T-cell (primary cell): Measurements from ENCODE around the gene FA2H. TPM values are rescaled to one million over a fixed set of nuclear protein-coding genes. Genes with fewer than 3 reads are reported as not detected.

ENCODE experiments used
- ATAC-seq, 4 experiments: fragments of 200-7000 bp in 3 of 4; fragments of 150-1000 bp in 1 of 4; cut with Tn5 transposase; replicated peaks in 1 of 4; 1 replicate in 3 of 4; 2 replicates in 1 of 4; pipeline ENCODE4 v1.10.0; 2021; ENCODE audit warnings: moderate library complexity in 3 of 4, mild to moderate bottlenecking in 2 of 4, moderate number of reproducible peaks in 1 of 4
- CTCF ChIA-PET, 2 donors: fragments of 300-600 bp; sonication (Branson Sonifier 250); formaldehyde crosslinking; loops; one replicate each; lab custom pipeline; 2022; ENCODE audit warnings: antibody characterized with exemption in 2 of 2; lab: Charles Lee
- POLR2A ChIA-PET, 2 donors: fragments of 300-600 bp; sonication (Branson Sonifier 250); formaldehyde crosslinking; loops; one replicate each; lab custom pipeline; 2022; ENCODE audit warnings: antibody characterized with exemption in 2 of 2; lab: Charles Lee
- DNase-seq, 35 experiments: peaks; one replicate each; pipeline versions ENCODE4 v3.0.0 to v3.0.0-alpha.2; 2013 to 2023
- H3K27ac ChIP-seq: one replicate; pipeline ENCODE4 v1.5.1; 2013; ENCODE audit warnings: low read length
- H3K27me3 ChIP-seq, 2 experiments: replicated peaks in 1 of 2; 1 replicate in 1 of 2; 2 replicates in 1 of 2; pipeline versions ENCODE4 v1.6.1 to v1.7.0; 2013; ENCODE audit warnings: low read length in 1 of 2, mixed read lengths in 1 of 2; ENCODE audit not compliant: control insufficient read depth in 2 of 2, insufficient read depth in 2 of 2; ENCODE audit errors: extremely low read depth in 1 of 2
- H3K36me3 ChIP-seq, 2 donors: 1 replicate in 1 of 2; 2 replicates in 1 of 2; pipeline versions ENCODE4 v1.6.1 to v1.7.0; 2013; ENCODE audit warnings: low read length in 1 of 2; ENCODE audit not compliant: control insufficient read depth in 2 of 2, insufficient read depth in 1 of 2; ENCODE audit errors: extremely low read depth in 1 of 2
- H3K4me1 ChIP-seq, 2 experiments: 1 replicate in 1 of 2; 2 replicates in 1 of 2; pipeline versions ENCODE4 v1.6.1 to v1.7.0; 2013; ENCODE audit warnings: low read length in 2 of 2, mixed read lengths in 1 of 2; ENCODE audit not compliant: insufficient read depth in 2 of 2, control insufficient read depth in 1 of 2; ENCODE audit errors: extremely low read depth in 1 of 2
- H3K4me3 ChIP-seq, 2 donors: 1 replicate in 1 of 2; 2 replicates in 1 of 2; pipeline versions ENCODE4 v1.5.1 to v1.7.0; 2013; ENCODE audit warnings: mild to moderate bottlenecking in 2 of 2, low read length in 1 of 2, moderate library complexity in 1 of 2; ENCODE audit not compliant: control insufficient read depth in 1 of 2; ENCODE audit errors: extremely low read depth in 1 of 2
- H3K9me3 ChIP-seq: 2 replicates; pipeline ENCODE4 v1.7.0; 2013
- H3K27ac Mint-ChIP-seq, 2 donors: one replicate each; pipeline ENCODE4 v1.8.0; 2020 to 2021; ENCODE audit warnings: mild to moderate bottlenecking in 2 of 2, mixed read lengths in 2 of 2
- H3K27me3 Mint-ChIP-seq, 2 donors: one replicate each; pipeline ENCODE4 v1.8.0; 2021 to 2022; ENCODE audit warnings: mixed read lengths in 2 of 2
- H3K36me3 Mint-ChIP-seq: one replicate; pipeline ENCODE4 v1.8.0; 2021; ENCODE audit warnings: mixed read lengths
- H3K4me1 Mint-ChIP-seq, 3 donors: one replicate each; pipeline ENCODE4 v1.8.0; 2020 to 2022; ENCODE audit warnings: mixed read lengths in 3 of 3, mild to moderate bottlenecking in 1 of 3
- H3K4me3 Mint-ChIP-seq, 3 donors: one replicate each; pipeline ENCODE4 v1.8.0; 2020 to 2022; ENCODE audit warnings: mild to moderate bottlenecking in 3 of 3, mixed read lengths in 3 of 3, moderate library complexity in 3 of 3
- H3K9me3 Mint-ChIP-seq, 3 donors: one replicate each; pipeline ENCODE4 v1.8.0; 2020 to 2022; ENCODE audit warnings: mixed read lengths in 3 of 3
- WGBS: methylation state at CpG from one replicate; pipeline ENCODE4 v1.1.5; 2013; ENCODE audit warnings: missing lambda C conversion rate; ENCODE audit not compliant: insufficient coverage; 5-methylcytosine and 5-hydroxymethylcytosine counted together
- total RNA-seq, 35 experiments: library from RNA in 6 of 35; stranded (reverse) in 6 of 35; fragments of 120-200 nt in 1 of 35; gene quantifications; one replicate each; pipeline versions ENCODE4 v1.2.1 to v1.2.4 and lab custom pipeline; 2013 to 2026

FA2H gene
- total RNA-seq, 5 donors from 2014 or later (not counting 1 experiment from before 2014, with no cell fraction given), result 0.23 to 0.39 (median 0.35) TPM; not detected in 2

- H3K27ac Mint-ChIP-seq, result no peak overlapping the region
- Histone ChIP-seq H3K27ac (no peak overlapping the region), H3K36me3 (no peaks in the 10 kb centered on the region), H3K4me3 (no peak overlapping the region), H3K4me1 (no peaks in the 10 kb centered on the region), H3K27me3 (peaks cover 0 to 34% of the 10 kb centered on the region in 2 experiments), H3K9me3 (no peaks in the 10 kb centered on the region)
- DNase-seq, result no peak
- no peak overlapping the region for H3K4me3 Mint-ChIP-seq
- 50% methylated on average over 8 of the region's 10 CpGs for WGBS
- ChIA-PET CTCF (no interaction called here), POLR2A (interaction anchor here in 1 of 2 donors (0.5 kb wide), 1 partner anchor 10 kb away, joined by 5 read pairs; no protein-coding TSS in a partner anchor)
- H3K9me3 Mint-ChIP-seq, result no peaks in the 10 kb centered on the region
- no peaks in the 10 kb centered on the region for H3K36me3 Mint-ChIP-seq
- no peak for ATAC-seq
- peaks cover 5 to 10% of the 10 kb centered on the region in 2 donors for H3K27me3 Mint-ChIP-seq
- H3K4me1 Mint-ChIP-seq, result no peaks in the 10 kb centered on the region
Observed at GRCh38 chr16:74738113-74738541, 36.5 kb downstream of the FA2H start.

GRCh38 chr16:74737521-74737920 lies 37.1 kb downstream of the FA2H start:
- Histone ChIP-seq H3K4me1 (no peaks in the 10 kb centered on the region), H3K9me3 (no peaks in the 10 kb centered on the region), H3K27me3 (peaks cover 0 to 34% of the 10 kb centered on the region in 2 experiments), H3K4me3 (no peak overlapping the region), H3K36me3 (no peaks in the 10 kb centered on the region), H3K27ac (no peak overlapping the region)
- 61% methylated on average over 2 of the region's 6 CpGs for WGBS
- no peak overlapping the region for H3K27ac Mint-ChIP-seq
- POLR2A ChIA-PET, result interaction anchor here in 1 of 2 donors (0.5 kb wide), 1 partner anchor 9 kb away, joined by 5 read pairs; no protein-coding TSS in a partner anchor
- H3K27me3 Mint-ChIP-seq, result peaks cover 5 to 10% of the 10 kb centered on the region in 2 donors
- H3K36me3 Mint-ChIP-seq, result no peaks in the 10 kb centered on the region
- ATAC-seq, result no peak
- no peaks in the 10 kb centered on the region for H3K4me1 Mint-ChIP-seq
- DNase-seq, result no peak
- H3K4me3 Mint-ChIP-seq, result no peak overlapping the region
- H3K9me3 Mint-ChIP-seq, result no peaks in the 10 kb centered on the region
- CTCF ChIA-PET, result no interaction called here

GRCh38 chr16:74736531-74737157 lies 38.0 kb downstream of the FA2H start:
- 0% methylated on average over 1 of the region's 9 CpGs for WGBS
- Histone ChIP-seq H3K27ac (no peak overlapping the region), H3K4me3 (no peak overlapping the region), H3K36me3 (no peaks in the 10 kb centered on the region), H3K4me1 (no peaks in the 10 kb centered on the region), H3K9me3 (no peaks in the 10 kb centered on the region), H3K27me3 (peaks cover 0 to 30% of the 10 kb centered on the region in 2 experiments)
- Mint-ChIP-seq H3K4me3 (no peak overlapping the region), H3K4me1 (no peaks in the 10 kb centered on the region), H3K36me3 (no peaks in the 10 kb centered on the region), H3K27me3 (peaks cover 5 to 10% of the 10 kb centered on the region in 2 donors), H3K9me3 (no peaks in the 10 kb centered on the region), H3K27ac (no peak overlapping the region)
- no peak for ATAC-seq
- ChIA-PET POLR2A (no interaction called here), CTCF (no interaction called here)
- DNase-seq, result no peak

GRCh38 chr16:74735554-74735953 lies 39.1 kb downstream of the FA2H start:
- no peaks in the 10 kb centered on the region for H3K9me3 Mint-ChIP-seq
- CTCF ChIA-PET, result no interaction called here
- POLR2A ChIA-PET, result no interaction called here

GRCh38 chr16:74735162-74735452 lies 39.5 kb downstream of the FA2H start:
- Histone ChIP-seq H3K36me3 (no peaks in the 10 kb centered on the region), H3K4me3 (no peak overlapping the region), H3K4me1 (peaks cover 0 to 4% of the 10 kb centered on the region in 2 experiments), H3K9me3 (no peaks in the 10 kb centered on the region), H3K27ac (no peak overlapping the region), H3K27me3 (peaks cover 0 to 30% of the 10 kb centered on the region in 2 experiments)
- Mint-ChIP-seq H3K4me1 (peaks cover 7 to 8% (median 8%) of the 10 kb centered on the region in 3 donors), H3K36me3 (no peaks in the 10 kb centered on the region), H3K9me3 (no peaks in the 10 kb centered on the region), H3K4me3 (no peak overlapping the region), H3K27me3 (peaks cover 4 to 10% of the 10 kb centered on the region in 2 donors), H3K27ac (no peak overlapping the region)
- ChIA-PET CTCF (interaction anchor here in 1 of 2 donors (0.6 kb wide), 1 partner anchor 15 kb away, joined by 3 read pairs; no protein-coding TSS in a partner anchor), POLR2A (no interaction called here)
- WGBS, result 95% methylated on average over 7 of the region's 10 CpGs
- DNase-seq (no peak), ATAC-seq (no peak)

More at GRCh38 chr16:74735554-74735953, 39.1 kb downstream of the FA2H start:
- Mint-ChIP-seq H3K36me3 (no peaks in the 10 kb centered on the region), H3K27ac (no peak overlapping the region), H3K4me1 (peaks cover 3 to 4% (median 3%) of the 10 kb centered on the region in 3 donors), H3K4me3 (no peak overlapping the region), H3K27me3 (peaks cover 5 to 10% of the 10 kb centered on the region in 2 donors)
- 100% methylated on average over 2 of the region's 3 CpGs for WGBS
- no peak for DNase-seq
- ATAC-seq, result no peak
- H3K27ac ChIP-seq, result no peak overlapping the region
- H3K9me3 ChIP-seq, result no peaks in the 10 kb centered on the region
- peaks cover 0 to 30% of the 10 kb centered on the region in 2 experiments for H3K27me3 ChIP-seq
- no peaks in the 10 kb centered on the region for H3K4me1 ChIP-seq
- no peak overlapping the region for H3K4me3 ChIP-seq
- no peaks in the 10 kb centered on the region for H3K36me3 ChIP-seq

GRCh38 chr16:74734361-74735161 lies 40.1 kb downstream of the FA2H start:
- H3K36me3 ChIP-seq, result no peaks in the 10 kb centered on the region
- ChIA-PET POLR2A (no interaction called here), CTCF (interaction anchor here in 1 of 2 donors (0.6 kb wide), 1 partner anchor 15 kb away, joined by 3 read pairs; no protein-coding TSS in a partner anchor)
- ATAC-seq, result no peak
- no peaks in the 10 kb centered on the region for H3K36me3 Mint-ChIP-seq
- H3K4me3 ChIP-seq, result no peak overlapping the region
- DNase-seq, result no peak
- no peak overlapping the region for H3K4me3 Mint-ChIP-seq
- peaks cover 0 to 7% of the 10 kb centered on the region in 2 donors for H3K27me3 Mint-ChIP-seq
- no peak overlapping the region for H3K27ac Mint-ChIP-seq
- no peaks in the 10 kb centered on the region for H3K9me3 ChIP-seq
- H3K4me1 ChIP-seq, result peaks cover 0 to 9% of the 10 kb centered on the region in 2 experiments
- no peak overlapping the region for H3K27ac ChIP-seq
- 72% methylated on average over 18 of the region's 21 CpGs for WGBS
- H3K9me3 Mint-ChIP-seq, result no peaks in the 10 kb centered on the region
- peaks cover 10 to 12% (median 10%) of the 10 kb centered on the region in 3 donors for H3K4me1 Mint-ChIP-seq
- H3K27me3 ChIP-seq, result peaks cover 0 to 27% of the 10 kb centered on the region in 2 experiments
